K562 (cell line): ENCODE measurements around the gene PTPRC. TPM values are rescaled to one million over a fixed set of nuclear protein-coding genes. Genes with fewer than 3 reads are reported as not detected.

Experiments used
- ATAC-seq: fragments of 200-7000 bp; cut with Tn5 transposase; 3 replicates; pipeline ENCODE4 v1.9.1; 2020; ENCODE audit warnings: moderate library complexity
- BruUV-seq: library from RNA; stranded (reverse); fragments of 400-500 nt; replicated peaks from 2 replicates; lab custom pipeline; 2021; lab: Mats Ljungman, UMichigan
- CTCF ChIA-PET: fragments of 300-600 bp; formaldehyde crosslinking; extraction: SDS; loops from one replicate; lab custom pipeline; 2021; ENCODE audit warnings: low intra/inter-chr PET ratio; lab: Yijun Ruan, JAX
- POLR2A ChIA-PET: fragments of 300-600, 350-650 bp; sonication (Branson Sonifier 250); formaldehyde crosslinking; extraction: SDS; loops from one replicate; lab custom pipeline; 2021; ENCODE audit warnings: antibody characterized with exemption, inconsistent platforms; lab: Yijun Ruan, JAX
- DNase-seq, 4 experiments: peaks; one replicate each; pipeline versions ENCODE4 v3.0.0 to v3.0.0-alpha.2; 2011 to 2018; ENCODE audit warnings: low spot score in 3 of 4, mixed read lengths in 3 of 4; ENCODE audit errors: extremely low read depth in 1 of 4
- FAIRE-seq: peaks from 2 replicates; lab custom pipeline; 2011; peaks lifted over from hg19 to GRCh38; lab: Jason Lieb, UNC
- H2AFZ ChIP-seq: 2 replicates; pipeline ENCODE4 v1.6.0; 2011; ENCODE audit warnings: low read depth, low read length, control low read depth, inconsistent platforms
- H3K27ac ChIP-seq: fragments of 200-600 bp; 3 replicates; pipeline ENCODE4 v1.8.0; 2011; ENCODE audit warnings: low read depth, mild to moderate bottlenecking, control low read depth, inconsistent platforms, low read length, moderate library complexity, mixed read lengths; ENCODE audit errors: extremely low read depth
- H3K27me3 ChIP-seq, 2 experiments: fragments of 300-600 bp in 1 of 2; 2 replicates in 1 of 2; 3 replicates in 1 of 2; pipeline versions ENCODE4 v1.6.0 to v1.8.0; 2011; ENCODE audit warnings: inconsistent platforms in 2 of 2, low read length in 2 of 2, mild to moderate bottlenecking in 1 of 2, mixed read lengths in 1 of 2, moderate library complexity in 1 of 2; ENCODE audit not compliant: control insufficient read depth in 2 of 2, insufficient read depth in 2 of 2
- H3K36me3 ChIP-seq: fragments of 300-600 bp; 3 replicates; pipeline ENCODE4 v1.8.0; 2011; ENCODE audit warnings: mild to moderate bottlenecking, low read length, inconsistent platforms; ENCODE audit not compliant: control insufficient read depth, insufficient read depth
- H3K4me1 ChIP-seq, 2 experiments: fragments of 200-600 bp in 1 of 2; replicated peaks in 1 of 2; 2 replicates in 1 of 2; 3 replicates in 1 of 2; pipeline versions ENCODE4 v1.5.1 to v1.8.0; 2011; ENCODE audit warnings: inconsistent platforms in 2 of 2, low read length in 2 of 2, mild to moderate bottlenecking in 1 of 2, mixed read lengths in 1 of 2, moderate library complexity in 1 of 2; ENCODE audit not compliant: control insufficient read depth in 2 of 2, insufficient read depth in 2 of 2
- H3K4me2 ChIP-seq: 2 replicates; pipeline ENCODE4 v1.6.1; 2011; ENCODE audit warnings: low read length, control low read depth, inconsistent platforms, mixed read lengths; ENCODE audit not compliant: insufficient read depth
- H3K4me3 ChIP-seq: fragments of 200-600 bp; sonication (generic), shearing (Covaris generic); 2 replicates; pipeline ENCODE4 v1.5.1; 2016; ENCODE audit warnings: control low read depth, inconsistent platforms
- H3K79me2 ChIP-seq: fragments of 200-600 bp; 3 replicates; pipeline ENCODE4 v1.8.0; 2011; ENCODE audit warnings: low read length, inconsistent platforms; ENCODE audit not compliant: control insufficient read depth, insufficient read depth
- H3K9ac ChIP-seq, 2 experiments: 2 replicates each; pipeline versions ENCODE4 v1.6.0 to v1.6.1; 2011; ENCODE audit warnings: low read depth in 2 of 2, low read length in 2 of 2, control low read depth in 1 of 2, inconsistent platforms in 1 of 2, mild to moderate bottlenecking in 1 of 2, mixed read lengths in 1 of 2; ENCODE audit not compliant: insufficient read depth in 1 of 2
- H3K9me1 ChIP-seq: one replicate; pipeline ENCODE4 v1.6.0; 2011; ENCODE audit warnings: inconsistent platforms, mild to moderate bottlenecking, low read length, moderate library complexity; ENCODE audit not compliant: control insufficient read depth, insufficient read depth
- H3K9me3 ChIP-seq: replicated peaks from 2 replicates; pipeline ENCODE4 v1.5.1; 2011; ENCODE audit warnings: low read depth, low read length, inconsistent platforms; ENCODE audit not compliant: control insufficient read depth, insufficient read depth
- H4K20me1 ChIP-seq: replicated peaks from 2 replicates; pipeline ENCODE4 v1.6.1; 2011; ENCODE audit warnings: low read length, inconsistent platforms, mixed read lengths; ENCODE audit not compliant: control insufficient read depth, insufficient read depth
- CTCF ChIP-seq, 3 experiments: IDR thresholded peaks in 2 of 3; conservative IDR thresholded peaks in 1 of 3; 2 replicates each; pipeline ENCODE4 v1.5.1; 2011 to 2012; ENCODE audit warnings: low read length in 3 of 3, mild to moderate bottlenecking in 3 of 3, control low read depth in 2 of 3, improper control_type of control experiment in 1 of 3, inconsistent platforms in 1 of 3, low read depth in 1 of 3, mixed read lengths in 1 of 3, moderate library complexity in 1 of 3; ENCODE audit not compliant: insufficient read depth in 2 of 3
- RAD21 ChIP-seq, 2 experiments: fragments of 250-450 bp in 1 of 2; fragments of 450-650 bp in 1 of 2; sonication (Bioruptor Pico) in 1 of 2; formaldehyde crosslinking in 1 of 2; IDR thresholded peaks in 1 of 2; conservative IDR thresholded peaks in 1 of 2; 2 replicates each; pipeline versions ENCODE4 v1.4.0 to v1.8.0; 2020 to 2022; ENCODE audit warnings: mild to moderate bottlenecking in 2 of 2, moderate library complexity in 1 of 2
- RFX1 ChIP-seq: fragments of 450-650 bp; IDR thresholded peaks from 2 replicates; pipeline ENCODE4 v1.6.1; 2016; ENCODE audit warnings: mild to moderate bottlenecking, moderate library complexity
- SREBF2 ChIP-seq: sonication (generic); formaldehyde crosslinking; IDR thresholded peaks from 2 replicates; pipeline ENCODE4 v1.4.0; 2020; ENCODE audit warnings: mild to moderate bottlenecking, missing genetic modification reagents
- SRSF9 ChIP-seq: fragments of 200-400 bp; formaldehyde crosslinking; IDR thresholded peaks from 2 replicates; pipeline ENCODE4 v1.6.1; 2017; ENCODE audit warnings: low read depth, low read length, borderline replicate concordance
- WGBS: fragments of 100-300 bp; shearing (Covaris generic); methylation state at CpG from one replicate; pipeline ENCODE4 v1.1.6; 2016; ENCODE audit warnings: low coverage, mixed read lengths; ENCODE audit not compliant: insufficient coverage; ENCODE audit errors: missing lambda C conversion rate; 5-methylcytosine and 5-hydroxymethylcytosine counted together
- in situ Hi-C: fragments of 300-500 bp; cut with MboI; formaldehyde crosslinking; loops from 4 replicates; pipeline ENCODE4 v1.15.0; 2018; ENCODE audit warnings: inconsistent platforms, mixed read lengths
- intact Hi-C: fragments of 100-400 bp; cut with micrococcal nuclease; formaldehyde crosslinking; loops from 2 replicates; pipeline ENCODE4 v1.14.2; 2022
- polyA plus RNA-seq, 8 experiments: library from polyadenylated mRNA; depleted of rRNA in 4 of 8; stranded (reverse) in 5 of 8; unstranded in 3 of 8; fragments of >200 nt; fragmentation: Nextera tagmentation in 2 of 8; fragmentation: Illumina TruSeq in 1 of 8; extraction: Ambion mirVana in 2 of 8; extraction: Trizol in 1 of 8; gene quantifications; 2 replicates each; pipeline versions ENCODE4 v1.2.1 to v1.2.3, GENCODE V29; 2011 to 2014; ENCODE audit warnings: inconsistent platforms in 1 of 8, missing spikeins in 1 of 8
- total RNA-seq, 7 experiments: library from RNA; depleted of rRNA in 6 of 7; stranded (reverse); fragments of >200 nt in 6 of 7; fragmentation: Illumina TruSeq in 2 of 7; extraction: Trizol in 2 of 7; gene quantifications; 2 replicates each; pipeline versions ENCODE4 v1.2.1 to v1.2.3, GENCODE V29; 2011 to 2021; ENCODE audit warnings: low replicate concordance in 1 of 7

PTPRC gene
- total and polyA plus RNA-seq, 9 of the 15 experiments (the other 6 are each of a cell fraction or from before 2014, with no cell fraction given) = 7.1 to 107 (median 62.9) TPM

- H3K4me3 ChIP-seq = no peak overlapping the region
- H3K79me2 ChIP-seq = no peaks in the 10 kb centered on the region
- DNase-seq (peak in 2 of 4 experiments; percentile 5 to 15), ATAC-seq (peak; percentile 78), FAIRE-seq (no peak)
- TF ChIP-seq SRSF9 (no peak), CTCF (IDR thresholded peaks at IDR 0.05 in 2 of 3, conservative IDR thresholded peaks at IDR 0.05 in 1 of 3; ENCODE audit: insufficient read depth in 2 of 3, low read depth in 1 of 3, low read length in 3 of 3) (peak in 2 of 3 experiments; percentile 16 to 34; a peak in 2 of 6 replicates), RFX1 (peak; percentile 34; the same call in 1 of the 2 replicates), SREBF2 (no peak), RAD21 (CRISPR knock-in tag; conservative IDR thresholded peaks at IDR 0.05 in 1 of 2, IDR thresholded peaks at IDR 0.05 in 1 of 2) (peak; percentile 24 to 45; a peak in 2 of 4 replicates)
- H3K4me1 ChIP-seq = no peaks in the 10 kb centered on the region
- in situ Hi-C loops (no loop called here), intact Hi-C loops (no loop called here)
- no peak overlapping the region for H3K27ac ChIP-seq
- no TSS peak for BruUV-seq
- no peak overlapping the region for H3K4me2 ChIP-seq
- ChIA-PET CTCF (interaction anchor here (1.0 kb wide), 1 partner anchor 17 kb away, joined by 3 read pairs; no protein-coding TSS in a partner anchor), POLR2A (interaction anchor here (1.0 kb wide), 1 partner anchor 20 kb away, joined by 4 read pairs; no protein-coding TSS in a partner anchor)
- no peak overlapping the region for H2AFZ ChIP-seq
- H4K20me1 ChIP-seq = no peaks in the 10 kb centered on the region
- no peaks in the 10 kb centered on the region for H3K9me1 ChIP-seq
- no peak overlapping the region for H3K9ac ChIP-seq
- H3K36me3 ChIP-seq = no peaks in the 10 kb centered on the region
- H3K9me3 ChIP-seq = no peaks in the 10 kb centered on the region
- H3K27me3 ChIP-seq = no peaks in the 10 kb centered on the region
- WGBS = 0% methylated on average over 3 of the region's 3 CpGs
Measured at GRCh38 chr1:198788561-198789064, 149.8 kb downstream of the PTPRC start.
